Measurements from ENCODE around the gene UBR4.

- TF ChIP-seq TAF1 (IDR thresholded peaks at IDR 0.05; ENCODE audit: low read depth) (peak; percentile 87), CTCF (IDR thresholded peaks at IDR 0.05; ENCODE audit: poor library complexity, severe bottlenecking) (peak; percentile 25)
Observed at GRCh38 chr1:19209990-19210771, at the start of gene UBR4.
